ENCODE results near the gene CAB39.

Gene CAB39

GRCh38 chr2:230828272-230828961 lies 115.8 kb downstream of the CAB39 start:
- peak overlapping the region; percentile 12; the same call in 1 of the 2 replicates for H3K4me3 ChIP-seq (ENCODE audit: low read length)
- no peak for TF ChIP-seq ZNF274 (IDR thresholded peaks at IDR 0.05; ENCODE audit: low read depth, low read length)

GRCh38 chr2:230829293-230829692 lies 116.7 kb downstream of the CAB39 start:
- TF ChIP-seq ZNF274 (IDR thresholded peaks at IDR 0.05; ENCODE audit: low read depth, low read length): no peak
- H3K4me3 ChIP-seq (ENCODE audit: low read length): no peak overlapping the region

GRCh38 chr2:230829959-230830358 lies 117.3 kb downstream of the CAB39 start:
- H3K4me3 ChIP-seq (ENCODE audit: low read length): no peak overlapping the region
- no peak for TF ChIP-seq ZNF274 (IDR thresholded peaks at IDR 0.05; ENCODE audit: low read depth, low read length)

- no peak for TF ChIP-seq ZNF274 (IDR thresholded peaks at IDR 0.05; ENCODE audit: low read depth, low read length)
- no peak overlapping the region for H3K4me3 ChIP-seq (ENCODE audit: low read length)
Observed at GRCh38 chr2:230830428-230830827, 117.8 kb downstream of the CAB39 start.

GRCh38 chr2:230840301-230840700 lies 127.7 kb downstream of the CAB39 start:
- TF ChIP-seq ZNF274 (IDR thresholded peaks at IDR 0.05; ENCODE audit: low read depth, low read length): no peak
- no peak overlapping the region for H3K4me3 ChIP-seq (ENCODE audit: low read length)

- TF ChIP-seq ZNF274 (IDR thresholded peaks at IDR 0.05; ENCODE audit: low read depth, low read length): no peak
- no peak overlapping the region for H3K4me3 ChIP-seq (ENCODE audit: low read length)
Observed at GRCh38 chr2:230842473-230842872, 129.8 kb downstream of the CAB39 start.

GRCh38 chr2:230843132-230843531 lies 130.5 kb downstream of the CAB39 start:
- TF ChIP-seq ZNF274 (IDR thresholded peaks at IDR 0.05; ENCODE audit: low read depth, low read length): no peak

GRCh38 chr2:230846360-230846759 lies 133.7 kb downstream of the CAB39 start:
- TF ChIP-seq ZNF274 (IDR thresholded peaks at IDR 0.05; ENCODE audit: low read depth, low read length): no peak
- no peak overlapping the region for H3K4me3 ChIP-seq (ENCODE audit: low read length)

More at GRCh38 chr2:230843132-230843531, 130.5 kb downstream of the CAB39 start:
- H3K4me3 ChIP-seq (ENCODE audit: low read length): no peak overlapping the region

- TF ChIP-seq ZNF274 (IDR thresholded peaks at IDR 0.05; ENCODE audit: low read depth, low read length): no peak
- no peak overlapping the region for H3K4me3 ChIP-seq (ENCODE audit: low read length)
Observed at GRCh38 chr2:230847883-230848388, 135.3 kb downstream of the CAB39 start.

- TF ChIP-seq ZNF274 (IDR thresholded peaks at IDR 0.05; ENCODE audit: low read depth, low read length): no peak
- no peak overlapping the region for H3K4me3 ChIP-seq (ENCODE audit: low read length)
Observed at GRCh38 chr2:230849633-230850357, 137.2 kb downstream of the CAB39 start.

- no peak for TF ChIP-seq ZNF274 (IDR thresholded peaks at IDR 0.05; ENCODE audit: low read depth, low read length)
- no peak overlapping the region for H3K4me3 ChIP-seq (ENCODE audit: low read length)
Observed at GRCh38 chr2:230850358-230850658, 137.7 kb downstream of the CAB39 start.

GRCh38 chr2:230852113-230852512 lies 139.5 kb downstream of the CAB39 start:
- TF ChIP-seq ZNF274 (IDR thresholded peaks at IDR 0.05; ENCODE audit: low read depth, low read length): no peak
- H3K4me3 ChIP-seq (ENCODE audit: low read length): no peak overlapping the region

- TF ChIP-seq ZNF274 (IDR thresholded peaks at IDR 0.05; ENCODE audit: low read depth, low read length): no peak
Observed at GRCh38 chr2:230861552-230862255, 149.1 kb downstream of the CAB39 start.

GRCh38 chr2:230862292-230862691 lies 149.7 kb downstream of the CAB39 start:
- TF ChIP-seq ZNF274 (IDR thresholded peaks at IDR 0.05; ENCODE audit: low read depth, low read length): no peak
- H3K4me3 ChIP-seq (ENCODE audit: low read length): no peak overlapping the region

More at GRCh38 chr2:230861552-230862255, 149.1 kb downstream of the CAB39 start:
- no peak overlapping the region for H3K4me3 ChIP-seq (ENCODE audit: low read length)

GRCh38 chr2:230863031-230863430 lies 150.4 kb downstream of the CAB39 start:
- no peak overlapping the region for H3K4me3 ChIP-seq (ENCODE audit: low read length)
- no peak for TF ChIP-seq ZNF274 (IDR thresholded peaks at IDR 0.05; ENCODE audit: low read depth, low read length)
